Hepatocyte (in vitro differentiated cells): ENCODE data around the gene ZBTB7C.

Experiments
- EZH2 ChIP-seq: fragments of 200-600 bp; sonication (generic); IDR thresholded peaks from 2 replicates; pipeline ENCODE4 v1.6.1; 2016; ENCODE audit warnings: antibody characterized with exemption, mild to moderate bottlenecking, borderline replicate concordance
- EZH2phosphoT487 ChIP-seq: fragments of 200-600 bp; sonication (generic); IDR thresholded peaks from one replicate; pipeline ENCODE4 v1.6.1; 2018; ENCODE audit warnings: antibody characterized with exemption, mild to moderate bottlenecking, low read depth, moderate library complexity; ENCODE audit not compliant: unreplicated experiment, severe bottlenecking
- TF ChIP-seq, protein P1 (sequence below): fragments of 200-600 bp; sonication (generic); IDR thresholded peaks from 2 replicates; pipeline ENCODE4 v1.5.1; 2016; ENCODE audit warnings: antibody characterized with exemption, mild to moderate bottlenecking; ENCODE audit not compliant: poor library complexity

DNA sequence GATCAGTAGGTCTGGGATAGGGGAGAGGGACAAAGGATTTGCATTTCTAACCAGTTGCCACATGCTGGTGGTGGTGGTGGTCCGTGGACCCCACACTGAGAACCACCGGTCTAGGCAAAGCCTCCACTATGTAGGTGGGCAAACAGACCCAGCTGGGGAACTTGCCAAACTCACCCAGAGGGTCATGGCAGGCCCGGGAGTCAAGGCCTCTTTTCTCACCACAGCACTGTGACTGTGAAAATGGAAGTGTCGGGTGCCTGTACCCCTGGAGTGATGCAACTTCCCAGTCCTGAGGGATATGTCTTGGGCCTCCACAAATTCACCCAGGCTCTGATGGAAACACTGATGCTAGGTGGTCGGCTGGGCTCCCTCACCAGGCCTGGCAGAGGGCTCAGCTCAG lies 377.5 kb downstream of the ZBTB7C start:
- no peak for TF ChIP-seq EZH2
- TF ChIP-seq, protein P1, sequence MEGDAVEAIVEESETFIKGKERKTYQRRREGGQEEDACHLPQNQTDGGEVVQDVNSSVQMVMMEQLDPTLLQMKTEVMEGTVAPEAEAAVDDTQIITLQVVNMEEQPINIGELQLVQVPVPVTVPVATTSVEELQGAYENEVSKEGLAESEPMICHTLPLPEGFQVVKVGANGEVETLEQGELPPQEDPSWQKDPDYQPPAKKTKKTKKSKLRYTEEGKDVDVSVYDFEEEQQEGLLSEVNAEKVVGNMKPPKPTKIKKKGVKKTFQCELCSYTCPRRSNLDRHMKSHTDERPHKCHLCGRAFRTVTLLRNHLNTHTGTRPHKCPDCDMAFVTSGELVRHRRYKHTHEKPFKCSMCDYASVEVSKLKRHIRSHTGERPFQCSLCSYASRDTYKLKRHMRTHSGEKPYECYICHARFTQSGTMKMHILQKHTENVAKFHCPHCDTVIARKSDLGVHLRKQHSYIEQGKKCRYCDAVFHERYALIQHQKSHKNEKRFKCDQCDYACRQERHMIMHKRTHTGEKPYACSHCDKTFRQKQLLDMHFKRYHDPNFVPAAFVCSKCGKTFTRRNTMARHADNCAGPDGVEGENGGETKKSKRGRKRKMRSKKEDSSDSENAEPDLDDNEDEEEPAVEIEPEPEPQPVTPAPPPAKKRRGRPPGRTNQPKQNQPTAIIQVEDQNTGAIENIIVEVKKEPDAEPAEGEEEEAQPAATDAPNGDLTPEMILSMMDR: no peak
- TF ChIP-seq EZH2phosphoT487: no peak
